Body of pancreas (tissue), 4 donors: Measurements from ENCODE around the gene RHNO1. TPM values are rescaled to one million over a fixed set of nuclear protein-coding genes. Genes with fewer than 3 reads are reported as not detected.

Experiments
- ATAC-seq: fragments of 150-250 bp; one replicate; pipeline ENCODE4 v1.9.1; 2016
- DNase-seq, 4 donors: peaks; one replicate each; pipeline ENCODE4 v3.0.0-alpha.2; 2019
- H3K27ac ChIP-seq, 4 donors: fragments of 200-600 bp; sonication (generic); 1 replicate in 3 of 4; 2 replicates in 1 of 4; pipeline versions ENCODE4 v1.5.1 to v1.6.1; 2016 to 2019; ENCODE audit warnings: mild to moderate bottlenecking in 1 of 4, mixed read lengths in 1 of 4, moderate library complexity in 1 of 4
- H3K27me3 ChIP-seq, 2 donors: fragments of 200-600 bp; sonication (generic); one replicate each; pipeline ENCODE4 v1.6.0; 2016; ENCODE audit warnings: mild to moderate bottlenecking in 1 of 2
- H3K36me3 ChIP-seq, 2 donors: fragments of 200-600 bp; sonication (generic); replicated peaks in 1 of 2; 2 replicates each; pipeline ENCODE4 v1.5.1; 2016; ENCODE audit warnings: low read depth in 2 of 2; ENCODE audit not compliant: insufficient read depth in 1 of 2
- H3K4me1 ChIP-seq: fragments of 200-600 bp; sonication (generic); one replicate; pipeline ENCODE4 v1.6.0; 2016
- H3K4me3 ChIP-seq, 2 donors: fragments of 200-600 bp; sonication (generic); 1 replicate in 1 of 2; 2 replicates in 1 of 2; pipeline ENCODE4 v1.5.1; 2016 to 2019
- H3K9me3 ChIP-seq, 3 donors: fragments of 200-600 bp; sonication (generic); 1 replicate in 2 of 3; 2 replicates in 1 of 3; pipeline ENCODE4 v1.5.1; 2016
- CTCF ChIP-seq, 7 experiments: fragments of 450-650 bp in 4 of 7; fragments of 200-600 bp in 3 of 7; sonication (generic) in 3 of 7; IDR thresholded peaks; one replicate each; pipeline ENCODE4 v1.5.1; 2016 to 2019; ENCODE audit warnings: antibody characterized with exemption in 7 of 7
- POLR2A ChIP-seq, 3 donors: fragments of 450-650 bp; IDR thresholded peaks; one replicate each; pipeline ENCODE4 v1.6.1; 2016; ENCODE audit warnings: antibody characterized with exemption in 3 of 3, mild to moderate bottlenecking in 2 of 3
- WGBS, 2 donors: methylation state at CpG; one replicate each; pipeline ENCODE4 v1.1.5; 2017; 5-methylcytosine and 5-hydroxymethylcytosine counted together
- intact Hi-C: fragments of 100-400 bp; cut with DNase I; formaldehyde crosslinking; loops from one replicate; pipeline ENCODE4 v1.15.1; 2023
- total RNA-seq, 2 donors: library from RNA; depleted of rRNA; stranded (reverse); fragments of >200 nt; gene quantifications; one replicate each; pipeline ENCODE4 v1.1.0, GENCODE V29; 2016

The RHNO1 gene
- total RNA-seq, 2 donors from 2014 or later = 6.0 to 10.9 TPM

GRCh38 chr12:2833810-2834209 is 43.2 kb upstream of the RHNO1 start:
- Histone ChIP-seq H3K4me1 (peaks cover 11% of the 10 kb centered on the region), H3K9me3 (no peaks in the 10 kb centered on the region), H3K4me3 (no peak overlapping the region), H3K27ac (no peak overlapping the region), H3K36me3 (no peaks in the 10 kb centered on the region), H3K27me3 (no peaks in the 10 kb centered on the region)
- no peak for DNase-seq
- peak; percentile 22 for ATAC-seq
- 84 to 87% methylated on average over 8 to 9 of the region's 9 CpGs for WGBS, 2 donors
- intact Hi-C loops = no loop called here
- no peak for TF ChIP-seq CTCF (IDR thresholded peaks at IDR 0.05)
- no peak for TF ChIP-seq POLR2A (IDR thresholded peaks at IDR 0.05)

- Histone ChIP-seq H3K36me3 (no peaks in the 10 kb centered on the region), H3K4me1 (peaks cover 11% of the 10 kb centered on the region), H3K27me3 (no peaks in the 10 kb centered on the region), H3K27ac (no peak within 1 kb of the TSS), H3K9me3 (no peaks in the 10 kb centered on the region), H3K4me3 (no peak within 1 kb of the TSS)
- intact Hi-C loops = no loop called here
- ATAC-seq (peak; percentile 41), DNase-seq (peak in 3 of 4 donors; percentile 18 to 30 (median 30))
- TF ChIP-seq POLR2A (IDR thresholded peaks at IDR 0.05) (no peak), CTCF (IDR thresholded peaks at IDR 0.05) (no peak)
- WGBS, 2 donors = 16 to 18% methylated on average over 28 to 32 of the region's 32 CpGs
These were observed 42.2 kb upstream of the RHNO1 start, which contains the start of gene NRIP2 for GRCh38 chr12:2834581-2835491. TSS of gene NRIP2 (minus strand) at chr12:2835035. CDS start at chr12:2834983, 52 bp downstream.

- intact Hi-C loops = no loop called here
- H3K4me3 ChIP-seq = no peak overlapping the region
- H3K4me1 ChIP-seq = peaks cover 11% of the 10 kb centered on the region
These were observed 41.2 kb upstream of the RHNO1 start for GRCh38 chr12:2835691-2836403.

GRCh38 chr12:2836574-2836973 is 40.4 kb upstream of the RHNO1 start:
- H3K27ac ChIP-seq = no peak overlapping the region
- intact Hi-C loops = no loop called here
- H3K4me1 ChIP-seq = peaks cover 11% of the 10 kb centered on the region
- H3K4me3 ChIP-seq = no peak overlapping the region
- DNase-seq (no peak), ATAC-seq (no peak)
- no peaks in the 10 kb centered on the region for H3K27me3 ChIP-seq
- no peak for TF ChIP-seq CTCF (IDR thresholded peaks at IDR 0.05)
- TF ChIP-seq POLR2A (IDR thresholded peaks at IDR 0.05) = no peak
- H3K36me3 ChIP-seq = no peaks in the 10 kb centered on the region
- no peaks in the 10 kb centered on the region for H3K9me3 ChIP-seq
- WGBS, 2 donors = 86 to 89% methylated on average over 8 of the region's 8 CpGs

More at GRCh38 chr12:2835691-2836403, 41.2 kb upstream of the RHNO1 start:
- no peak for ATAC-seq
- WGBS, 2 donors = 71% methylated on average over 4 of the region's 4 CpGs
- Histone ChIP-seq H3K9me3 (no peaks in the 10 kb centered on the region), H3K27me3 (no peaks in the 10 kb centered on the region), H3K36me3 (no peaks in the 10 kb centered on the region), H3K27ac (no peak overlapping the region)
- DNase-seq = no peak
- no peak for TF ChIP-seq POLR2A (IDR thresholded peaks at IDR 0.05)
- no peak for TF ChIP-seq CTCF (IDR thresholded peaks at IDR 0.05)
